Measurements from ENCODE around the gene SNX19.

Gene SNX19

GRCh38 chr11:130915603-130916237 is 559 bp downstream of the SNX19 start:
- peak overlapping the region; percentile 83 for H3K4me3 ChIP-seq (ENCODE audit: low read depth, low read length)
- TF ChIP-seq, protein P1, sequence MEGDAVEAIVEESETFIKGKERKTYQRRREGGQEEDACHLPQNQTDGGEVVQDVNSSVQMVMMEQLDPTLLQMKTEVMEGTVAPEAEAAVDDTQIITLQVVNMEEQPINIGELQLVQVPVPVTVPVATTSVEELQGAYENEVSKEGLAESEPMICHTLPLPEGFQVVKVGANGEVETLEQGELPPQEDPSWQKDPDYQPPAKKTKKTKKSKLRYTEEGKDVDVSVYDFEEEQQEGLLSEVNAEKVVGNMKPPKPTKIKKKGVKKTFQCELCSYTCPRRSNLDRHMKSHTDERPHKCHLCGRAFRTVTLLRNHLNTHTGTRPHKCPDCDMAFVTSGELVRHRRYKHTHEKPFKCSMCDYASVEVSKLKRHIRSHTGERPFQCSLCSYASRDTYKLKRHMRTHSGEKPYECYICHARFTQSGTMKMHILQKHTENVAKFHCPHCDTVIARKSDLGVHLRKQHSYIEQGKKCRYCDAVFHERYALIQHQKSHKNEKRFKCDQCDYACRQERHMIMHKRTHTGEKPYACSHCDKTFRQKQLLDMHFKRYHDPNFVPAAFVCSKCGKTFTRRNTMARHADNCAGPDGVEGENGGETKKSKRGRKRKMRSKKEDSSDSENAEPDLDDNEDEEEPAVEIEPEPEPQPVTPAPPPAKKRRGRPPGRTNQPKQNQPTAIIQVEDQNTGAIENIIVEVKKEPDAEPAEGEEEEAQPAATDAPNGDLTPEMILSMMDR (IDR thresholded peaks at IDR 0.05; ENCODE audit: low read depth, low read length), result no peak

DNA sequence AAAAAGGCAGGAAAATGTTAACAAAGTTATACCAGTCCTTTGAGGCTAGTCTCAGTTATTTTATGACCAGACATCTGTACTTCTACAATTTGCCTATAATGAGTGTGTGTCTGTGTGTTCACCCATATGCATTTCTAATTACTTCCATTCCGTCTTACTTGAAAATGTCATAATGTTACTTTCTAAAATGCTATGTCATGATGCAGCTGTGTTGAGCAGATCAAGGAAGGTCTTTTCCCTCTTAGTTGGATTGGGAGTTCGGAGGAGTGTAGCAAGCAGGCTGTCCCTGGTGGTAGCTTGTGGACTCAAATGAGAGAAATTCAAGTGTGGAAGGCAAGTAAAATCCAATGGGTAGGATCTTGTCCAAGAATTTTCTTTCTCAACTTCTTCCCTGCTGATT is 3.0 kb downstream of the SNX19 start:
- TF ChIP-seq, protein P1 (IDR thresholded peaks at IDR 0.05; ENCODE audit: low read depth, low read length), result no peak

DNA sequence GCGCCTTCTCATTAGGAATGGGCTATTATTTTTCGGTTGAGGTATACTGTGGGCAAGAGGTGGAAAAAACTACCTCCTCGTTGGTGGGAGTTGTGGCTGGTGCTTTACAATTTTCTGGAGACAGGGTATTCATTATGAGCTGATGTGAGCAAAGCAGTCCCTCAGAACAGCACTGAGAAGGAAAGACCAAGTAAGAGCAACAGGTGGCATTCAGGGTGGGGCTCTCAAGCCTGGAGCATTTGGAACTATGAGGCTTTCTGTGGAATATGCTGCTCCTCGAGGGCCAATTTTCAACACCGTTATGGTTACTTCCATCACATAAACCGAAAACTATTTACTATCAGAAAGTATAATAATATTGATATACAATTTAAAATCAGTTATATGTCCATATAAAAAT is 3.7 kb downstream of the SNX19 start:
- TF ChIP-seq, protein P1 (IDR thresholded peaks at IDR 0.05; ENCODE audit: low read depth, low read length), result no peak

More for the DNA sequence above, 3.0 kb downstream of the SNX19 start:
- no peak overlapping the region for H3K4me3 ChIP-seq (ENCODE audit: low read depth, low read length)

DNA sequence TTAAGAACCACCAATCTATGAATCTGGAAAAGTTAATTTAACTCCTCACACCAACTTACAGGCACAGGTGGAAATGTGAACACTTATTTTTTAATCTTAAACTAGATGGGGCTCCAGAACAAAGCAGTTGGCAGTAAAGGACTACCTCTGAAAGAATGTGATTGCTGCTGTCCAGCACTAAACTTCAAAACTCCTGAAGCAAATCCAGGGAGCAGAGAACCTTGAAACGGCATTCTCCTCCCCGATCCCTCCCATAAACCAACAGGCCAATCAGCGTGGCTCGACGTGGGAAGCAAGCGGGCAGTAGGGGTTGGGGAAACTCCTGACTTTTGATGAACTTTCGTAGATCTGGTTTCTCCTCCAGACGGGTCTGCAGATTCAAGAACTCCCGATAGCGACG is 5.0 kb downstream of the SNX19 start:
- no peak overlapping the region for H3K4me3 ChIP-seq (ENCODE audit: low read depth, low read length)
- TF ChIP-seq, protein P1 (IDR thresholded peaks at IDR 0.05; ENCODE audit: low read depth, low read length), result no peak

More for the DNA sequence above, 3.7 kb downstream of the SNX19 start:
- no peak overlapping the region for H3K4me3 ChIP-seq (ENCODE audit: low read depth, low read length)

DNA sequence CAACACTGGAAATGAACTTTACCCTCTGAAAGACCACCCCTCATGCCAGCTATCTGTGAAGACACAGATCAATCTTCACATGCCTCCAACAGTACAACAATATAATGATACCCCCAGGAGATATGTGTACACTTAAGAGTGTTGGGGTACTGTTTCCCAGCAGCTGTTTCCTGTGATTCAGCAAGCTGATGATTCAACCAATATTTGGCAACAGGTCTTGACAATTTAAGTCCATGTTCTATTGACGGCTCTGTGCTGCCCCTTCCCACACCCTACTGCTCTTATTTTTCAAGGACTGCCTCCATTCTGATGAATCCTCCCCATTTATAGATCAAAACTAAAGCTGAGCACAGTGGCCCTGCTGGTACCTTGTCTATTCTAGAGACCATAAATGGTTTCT is 6.6 kb downstream of the SNX19 start:
- TF ChIP-seq, protein P1 (IDR thresholded peaks at IDR 0.05; ENCODE audit: low read depth, low read length), result no peak
- H3K4me3 ChIP-seq (ENCODE audit: low read depth, low read length), result no peak overlapping the region

GRCh38 chr11:130908770-130909625 is 7.3 kb downstream of the SNX19 start:
- H3K4me3 ChIP-seq (ENCODE audit: low read depth, low read length), result no peak overlapping the region
- TF ChIP-seq, protein P1 (IDR thresholded peaks at IDR 0.05; ENCODE audit: low read depth, low read length), result no peak

DNA sequence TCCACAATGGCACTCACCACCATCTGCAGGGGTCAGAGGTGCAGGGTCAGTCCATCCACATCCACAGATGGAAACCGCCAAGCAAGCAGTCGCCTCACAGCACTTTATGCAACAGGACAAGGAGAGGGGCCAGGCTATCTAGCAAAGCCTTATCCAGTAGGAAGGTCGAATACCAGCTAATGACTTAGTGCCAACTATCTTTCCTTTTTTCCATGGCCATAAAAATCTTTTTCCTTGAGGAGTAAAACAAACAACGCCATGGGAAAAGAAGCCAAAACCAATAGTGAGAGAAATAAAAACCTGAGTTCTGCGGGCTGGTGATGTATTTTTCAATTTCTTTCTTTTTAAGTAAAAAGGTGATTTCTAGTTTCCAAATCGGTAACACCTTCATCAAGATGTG is 8.2 kb downstream of the SNX19 start:
- TF ChIP-seq, protein P1 (IDR thresholded peaks at IDR 0.05; ENCODE audit: low read depth, low read length), result no peak

More for the DNA sequence above, 8.2 kb downstream of the SNX19 start:
- H3K4me3 ChIP-seq (ENCODE audit: low read depth, low read length), result no peak overlapping the region
